NCI-H2107 treated with DMSO at 0.1 percent for 48 hours (cell line): ENCODE measurements around the gene JMJD6.
"Not testable (repeated sequence)": the region's sequence is repeated elsewhere in the genome, so short reads cannot be mapped to it uniquely, and the experiment has no call there.

Source experiments
- DNase-seq: peaks from one replicate; lab custom pipeline; 2025; ENCODE audit not compliant: unreplicated experiment; lab: John Stamatoyannopoulos, UW

Gene JMJD6

DNA sequence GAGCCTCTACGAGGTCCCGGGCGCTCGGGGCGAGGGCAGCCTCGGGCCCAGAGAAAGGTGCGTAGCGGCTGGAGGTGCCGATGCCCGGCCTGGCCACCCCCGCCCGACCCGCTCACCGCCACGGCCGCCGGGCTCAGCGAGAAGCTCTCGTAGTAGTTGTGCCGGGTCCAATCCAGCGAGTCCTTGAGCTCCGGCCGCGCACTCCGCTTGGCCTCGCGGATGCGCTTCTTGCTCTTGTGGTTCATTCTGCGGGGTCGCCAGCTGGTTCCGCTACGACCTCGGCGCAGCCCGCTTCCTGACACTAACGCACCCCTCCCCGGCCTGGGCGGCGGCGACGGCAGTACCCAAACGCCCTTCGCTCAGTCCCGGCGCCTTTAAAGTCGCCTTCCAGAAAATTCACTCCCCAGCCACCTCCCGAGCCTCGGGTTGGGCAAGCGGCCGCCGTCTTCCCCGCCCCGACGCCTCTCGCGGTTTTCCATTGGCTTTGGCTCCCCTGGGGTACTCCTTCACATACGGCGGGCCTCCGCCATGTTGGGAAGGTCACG lies at the start of gene JMJD6:
JMJD6 (minus strand) TSS at position 376 of the 545 bp plus-strand sequence; CDS start at position 245, 131 bp downstream.
- DNase-seq, result peak; percentile 92

DNA sequence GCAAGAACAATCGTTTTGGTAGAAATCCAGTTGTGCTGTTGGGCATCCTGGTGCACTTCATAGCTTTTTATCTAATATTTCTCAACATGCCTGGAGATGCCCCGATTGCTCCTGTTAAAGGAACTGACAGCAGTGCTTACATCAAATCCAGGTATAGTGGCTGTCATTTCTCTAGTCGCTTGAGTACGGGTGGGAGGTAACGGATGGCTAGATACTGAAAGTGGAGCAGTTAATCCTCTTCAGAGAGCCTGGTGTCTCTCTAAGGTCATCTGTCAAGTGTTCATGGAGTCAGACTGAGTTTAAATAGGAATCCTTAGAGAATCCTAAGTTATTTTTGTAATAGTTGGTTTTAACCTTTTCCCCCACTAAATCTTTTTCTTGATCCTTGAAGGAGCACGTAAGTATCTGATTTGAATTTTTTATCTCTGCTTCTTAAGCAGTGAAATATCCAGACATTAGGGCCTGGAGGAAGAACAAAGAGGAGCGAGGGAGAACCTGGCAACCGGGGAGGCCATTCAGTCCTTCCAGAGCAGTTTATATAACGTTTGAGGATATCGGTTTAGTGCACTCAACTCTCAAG lies 48.7 kb upstream of the JMJD6 start:
- no peak for DNase-seq

DNA sequence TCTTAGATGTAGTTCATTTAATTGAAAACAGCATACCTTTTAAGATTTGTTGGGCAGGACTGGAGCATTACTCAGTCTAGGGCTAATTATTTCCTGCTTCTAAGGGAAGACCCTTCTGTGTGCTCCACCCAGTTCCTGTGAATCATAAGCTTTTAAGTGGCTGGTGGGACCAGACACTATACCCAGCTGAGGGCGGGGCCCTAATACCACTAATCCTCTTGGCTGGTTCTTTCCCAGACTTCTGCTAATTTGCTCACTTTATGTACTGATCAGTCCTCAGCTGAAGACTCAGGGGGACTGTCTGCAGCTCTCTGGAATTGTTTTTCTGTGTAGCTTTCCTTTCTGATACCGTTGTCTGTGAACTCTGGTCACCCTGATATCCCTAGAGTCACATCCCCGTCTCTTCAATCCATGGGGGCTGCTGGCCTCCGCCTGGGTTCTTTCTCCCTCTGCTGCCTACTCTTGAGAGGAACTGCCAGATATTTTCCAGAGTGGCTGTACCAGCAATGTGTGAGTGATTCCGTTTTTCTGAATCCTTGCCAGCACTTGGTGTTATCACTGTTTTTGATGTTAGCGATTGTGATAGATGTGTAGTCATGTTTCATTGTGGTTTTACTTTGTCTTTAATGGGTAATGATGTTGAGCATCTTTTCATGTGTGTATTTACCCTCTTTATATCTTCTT lies 46.6 kb upstream of the JMJD6 start:
- DNase-seq, result no peak

DNA sequence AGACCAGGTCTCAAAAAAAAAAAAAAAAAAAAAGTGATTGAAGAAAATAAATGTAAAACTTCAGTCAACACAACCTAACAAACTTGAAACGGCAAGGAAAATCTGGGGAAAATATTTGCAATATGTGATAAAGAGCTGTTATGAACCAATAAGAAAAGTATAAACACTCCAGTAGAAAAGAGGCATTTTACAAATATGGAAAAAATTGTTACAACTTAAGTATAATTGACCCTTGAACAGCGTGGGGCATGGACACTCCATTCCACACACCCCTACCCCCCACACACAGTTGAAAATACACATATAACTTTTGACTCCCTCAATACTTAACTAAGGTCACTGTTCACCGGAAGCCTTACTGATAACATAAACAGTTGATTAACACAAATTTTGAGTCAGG lies 32.2 kb upstream of the JMJD6 start:
- DNase-seq, result no peak

DNA sequence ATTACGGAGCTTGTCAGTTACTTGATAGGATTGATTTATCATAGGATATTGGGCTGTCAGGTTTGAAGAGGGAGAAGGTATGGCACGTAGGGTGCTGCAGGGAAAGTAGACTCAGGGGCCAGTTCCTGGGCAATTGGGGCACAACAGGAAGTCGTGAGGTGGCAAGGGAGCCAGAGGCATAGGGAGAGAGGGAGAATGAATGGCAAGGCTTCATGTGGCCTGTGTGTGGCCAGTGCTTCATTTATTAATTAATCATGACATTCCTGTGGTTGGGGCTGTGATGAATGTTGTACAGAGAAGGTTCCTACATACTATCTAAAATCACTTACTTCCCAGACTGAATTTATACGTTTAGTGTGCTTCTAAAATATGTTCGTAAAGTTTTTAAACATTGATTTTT lies 30.9 kb upstream of the JMJD6 start:
- no peak for DNase-seq

DNA sequence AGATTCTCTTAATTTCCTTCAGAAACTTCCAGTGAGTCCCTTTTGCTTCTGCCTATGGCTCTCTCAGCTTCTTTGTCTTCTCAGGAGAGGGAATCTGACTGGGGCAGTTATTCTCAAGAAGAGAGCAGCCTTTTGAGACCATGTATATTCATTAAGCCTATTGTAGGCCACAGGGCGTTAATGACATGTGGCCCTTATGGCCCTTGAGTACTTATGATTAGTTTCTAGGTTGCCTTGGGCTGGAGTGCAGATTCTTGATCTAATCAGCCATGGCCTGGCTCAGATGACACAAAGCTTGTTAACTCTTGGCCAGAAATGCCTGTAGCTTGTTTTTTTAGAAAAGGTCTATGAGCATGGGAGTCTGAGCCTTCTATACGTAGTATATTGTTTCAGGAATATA lies 28.9 kb upstream of the JMJD6 start:
- no peak for DNase-seq

DNA sequence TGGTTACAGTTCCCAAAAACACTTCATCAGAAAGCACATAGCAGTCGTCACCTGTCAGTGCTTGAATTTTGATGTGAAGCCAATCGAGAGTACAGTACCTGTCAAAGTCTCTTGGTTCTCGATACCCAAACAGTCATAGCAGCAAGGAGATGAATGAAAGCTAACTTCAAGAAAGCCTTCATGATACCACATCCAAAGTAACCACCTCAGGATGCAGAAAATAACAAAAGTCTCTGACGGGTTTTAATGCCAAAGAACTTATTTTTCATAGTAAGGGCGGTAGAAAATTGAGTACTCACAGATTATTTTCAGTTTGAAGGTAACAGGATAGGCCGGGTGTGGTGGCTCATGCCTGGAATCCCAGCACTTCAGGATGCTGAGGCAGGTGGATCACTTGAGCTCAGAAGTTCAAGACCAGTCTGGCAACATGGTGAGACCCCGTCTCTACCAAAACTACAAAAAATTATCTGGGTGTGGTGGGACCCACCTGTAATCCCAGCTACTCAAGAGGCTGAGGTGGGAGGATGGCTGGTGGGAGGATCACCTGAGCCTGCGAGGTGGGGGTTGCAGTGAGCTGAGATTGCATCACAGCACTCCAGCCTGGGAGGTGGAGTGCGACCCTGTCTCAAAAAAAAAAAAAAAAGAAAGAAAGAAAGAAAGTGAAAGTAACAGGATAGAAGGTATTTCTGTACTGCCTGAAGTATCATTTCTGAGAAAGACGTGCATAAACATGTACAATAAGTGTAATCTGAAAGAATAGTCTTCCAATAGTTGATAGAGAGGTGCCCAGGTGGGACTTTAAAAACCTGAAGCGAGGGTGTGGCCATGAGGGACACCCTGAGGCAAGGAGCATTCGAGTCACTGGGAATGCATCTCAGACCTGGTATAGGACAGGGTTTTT lies 26.9 kb upstream of the JMJD6 start:
- no peak for DNase-seq

DNA sequence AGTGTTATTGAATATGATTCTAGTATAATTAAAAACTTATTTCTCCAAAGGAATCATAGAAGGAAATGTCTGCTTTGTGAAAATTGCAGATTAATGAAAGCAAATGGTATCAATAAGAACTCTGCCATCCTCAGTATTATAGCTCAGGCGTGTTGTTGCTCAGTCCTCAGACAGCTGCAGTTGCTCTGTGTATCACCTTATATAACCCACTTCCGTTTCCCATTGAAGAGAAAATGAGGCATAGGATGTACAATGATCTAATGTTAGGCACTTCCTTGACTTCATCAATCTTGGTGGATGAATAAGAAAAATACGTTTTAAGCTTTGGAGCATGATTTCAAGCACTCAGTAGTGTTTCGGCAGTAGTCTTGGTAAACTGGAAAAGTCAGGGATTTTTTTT lies 25.6 kb upstream of the JMJD6 start:
- DNase-seq, result no peak

DNA sequence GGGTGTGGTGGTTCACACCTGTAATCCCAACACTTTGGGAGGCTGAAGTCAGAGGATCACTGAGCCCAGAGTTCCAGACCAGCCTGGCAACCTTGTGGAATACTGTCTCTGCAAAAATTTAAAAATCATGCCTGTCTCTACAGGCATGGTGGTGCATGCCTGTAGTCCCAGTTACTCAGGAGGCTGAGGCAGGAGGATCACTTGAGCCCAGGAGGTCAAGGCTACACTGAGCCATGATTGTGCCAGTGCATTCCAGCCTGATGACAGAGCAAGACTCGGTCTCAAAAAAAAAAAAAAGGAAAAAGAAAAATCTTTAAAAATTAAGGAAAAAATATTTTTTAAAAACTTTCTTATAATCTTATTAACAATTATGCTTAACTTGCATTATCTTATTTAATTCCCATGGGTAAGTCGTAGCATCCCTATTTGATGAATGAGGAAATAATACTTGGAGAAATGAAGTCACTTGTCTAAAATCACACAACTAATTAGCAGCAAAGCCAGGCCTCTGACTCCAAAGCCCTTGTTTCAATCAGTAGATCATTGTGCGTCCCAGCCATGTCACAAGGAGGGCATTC lies 25.1 kb upstream of the JMJD6 start:
- no peak for DNase-seq

DNA sequence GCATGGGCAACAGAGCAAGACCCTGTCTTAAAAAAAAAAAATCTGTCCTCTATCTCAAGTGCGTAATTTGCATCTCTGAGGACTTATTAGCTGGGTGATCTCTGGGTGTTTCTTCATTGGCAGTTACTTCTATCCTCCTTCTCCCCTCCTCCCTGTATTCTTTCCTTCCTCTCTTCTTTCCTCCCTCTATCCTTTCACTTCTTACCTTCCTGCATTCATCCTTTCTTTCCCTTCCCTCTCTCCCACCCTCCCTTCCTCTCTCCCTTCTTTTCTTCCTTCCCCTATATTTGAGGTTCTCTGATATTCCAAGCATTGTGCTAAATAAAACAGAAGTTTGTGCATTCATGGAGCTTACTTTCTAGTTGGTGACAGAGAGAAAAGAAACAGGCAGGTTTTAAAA lies 22.3 kb upstream of the JMJD6 start:
- no peak for DNase-seq

DNA sequence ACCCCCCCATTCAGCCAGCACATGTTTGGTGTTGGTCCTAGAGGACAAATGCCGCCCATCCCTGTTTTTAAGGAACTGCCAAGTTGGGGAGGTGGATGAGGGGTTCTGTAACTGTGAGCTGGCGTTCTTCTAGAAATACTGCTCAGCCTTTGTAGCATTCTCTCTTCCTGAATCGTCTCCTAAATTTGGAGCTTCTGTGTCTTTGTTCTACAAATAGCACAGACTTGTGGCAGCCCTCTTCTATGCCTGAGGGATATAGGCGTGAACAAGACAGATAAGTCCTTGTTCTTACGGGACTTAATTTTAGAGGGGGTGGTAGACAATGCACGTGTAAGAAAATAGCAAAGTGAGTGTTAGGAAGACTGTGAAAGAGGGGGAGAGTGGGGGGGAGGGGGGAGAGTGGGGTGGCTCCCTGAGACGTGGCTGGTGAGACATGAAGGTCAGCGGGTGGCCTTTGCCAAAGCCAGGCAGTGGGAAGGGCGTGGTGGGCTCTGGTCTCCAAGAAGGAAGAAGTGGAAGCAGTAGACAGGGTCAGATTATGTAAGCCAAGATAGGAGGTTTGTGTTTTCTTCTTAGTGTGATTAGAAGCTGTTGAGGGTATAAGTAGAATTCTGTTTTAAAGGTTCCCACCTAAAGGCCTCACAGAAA lies 21.4 kb upstream of the JMJD6 start:
- no peak for DNase-seq

DNA sequence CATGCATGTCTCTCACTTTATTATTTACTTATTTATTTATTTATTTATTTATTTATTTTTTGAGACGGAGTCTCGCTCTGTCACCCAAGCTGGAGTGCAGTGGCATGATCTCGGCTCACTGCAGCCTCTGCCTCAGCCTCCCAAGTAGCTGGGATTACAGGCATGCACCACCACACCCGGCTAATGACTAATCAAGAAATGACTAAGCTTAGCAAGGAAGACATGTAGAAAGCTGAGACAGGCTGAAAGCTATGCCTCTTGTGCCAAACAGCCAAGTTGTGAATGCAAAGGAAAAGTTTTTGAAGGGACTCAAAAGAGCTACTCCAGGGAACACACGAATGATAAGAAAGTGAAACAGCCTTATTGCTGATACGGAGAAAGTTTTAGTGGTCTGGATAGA lies 19.4 kb upstream of the JMJD6 start:
- DNase-seq, result not testable (repeated sequence)

DNA sequence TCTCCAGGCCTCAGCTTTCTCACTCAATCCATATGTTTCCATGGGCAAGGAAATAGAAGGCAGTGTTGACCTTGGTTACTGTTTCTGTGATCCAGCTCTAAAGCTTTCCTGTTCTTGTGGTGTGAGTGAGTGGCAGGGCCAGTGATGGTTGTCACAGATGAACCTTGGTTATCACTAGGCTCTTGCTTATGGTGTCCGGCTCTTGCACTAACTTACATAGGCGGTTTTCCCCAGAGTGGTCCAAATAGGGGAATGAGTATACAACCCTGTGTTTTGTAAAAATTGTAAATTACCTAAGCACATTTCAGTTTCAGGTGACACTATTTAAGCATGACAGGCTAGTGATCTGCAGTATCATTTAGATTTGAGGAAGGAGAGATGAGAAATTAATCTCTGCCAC lies 18.3 kb upstream of the JMJD6 start:
- DNase-seq, result no peak

DNA sequence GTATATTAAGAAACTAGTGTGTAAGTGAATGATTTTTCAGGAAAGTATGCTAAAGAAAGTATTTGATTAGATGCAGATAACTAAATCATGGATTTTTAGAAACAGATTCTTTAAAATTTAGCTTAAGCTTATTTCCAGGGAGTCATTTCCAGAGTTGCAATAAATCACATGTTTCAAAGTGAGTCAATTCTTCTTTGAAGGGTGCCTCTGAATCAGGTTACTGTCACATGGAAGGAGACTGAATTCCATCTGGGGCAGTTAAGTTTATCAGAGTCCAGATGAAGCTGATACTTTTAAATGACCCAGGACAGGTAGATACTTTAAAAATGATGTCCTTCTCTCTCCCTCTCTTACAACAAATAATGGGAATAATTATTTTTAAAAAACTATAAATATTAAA lies 16.6 kb upstream of the JMJD6 start:
- DNase-seq, result no peak

DNA sequence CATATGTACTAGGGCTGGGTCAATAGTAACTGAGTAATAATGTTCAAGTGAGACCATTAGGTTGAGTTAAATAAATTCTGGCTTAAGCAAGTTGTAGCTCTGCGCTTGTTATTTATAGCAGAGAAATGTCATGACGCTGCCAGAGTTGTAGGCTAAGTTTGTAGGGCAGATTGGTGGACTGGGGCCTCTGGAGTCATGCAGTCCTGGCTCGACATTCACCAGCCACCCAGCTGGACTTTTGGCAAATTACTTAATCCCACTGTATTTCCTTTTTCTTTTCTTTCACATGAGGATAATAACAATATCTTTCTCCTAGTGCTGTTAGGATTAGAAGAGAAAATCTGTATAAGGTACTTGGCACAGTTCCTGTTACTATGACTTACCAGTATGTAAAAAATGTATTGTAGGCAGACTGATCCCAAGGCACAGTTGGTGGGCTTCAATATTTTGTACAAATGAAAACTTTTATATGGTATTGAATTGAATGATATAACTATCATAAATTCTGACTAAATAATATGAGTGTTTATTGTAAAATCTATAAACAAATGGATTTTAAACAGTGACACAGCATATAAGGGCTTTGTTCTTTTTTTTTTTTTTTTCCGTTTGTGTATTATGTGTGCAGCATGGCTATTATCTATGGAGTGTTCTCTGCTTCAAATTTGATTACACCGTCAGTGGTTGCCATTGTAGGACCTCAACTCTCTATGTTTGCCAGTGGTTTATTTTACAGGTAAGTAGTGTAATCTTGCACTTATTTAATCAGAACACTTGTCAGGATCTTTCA lies 14.1 kb upstream of the JMJD6 start:
- peak; percentile 51 for DNase-seq

DNA sequence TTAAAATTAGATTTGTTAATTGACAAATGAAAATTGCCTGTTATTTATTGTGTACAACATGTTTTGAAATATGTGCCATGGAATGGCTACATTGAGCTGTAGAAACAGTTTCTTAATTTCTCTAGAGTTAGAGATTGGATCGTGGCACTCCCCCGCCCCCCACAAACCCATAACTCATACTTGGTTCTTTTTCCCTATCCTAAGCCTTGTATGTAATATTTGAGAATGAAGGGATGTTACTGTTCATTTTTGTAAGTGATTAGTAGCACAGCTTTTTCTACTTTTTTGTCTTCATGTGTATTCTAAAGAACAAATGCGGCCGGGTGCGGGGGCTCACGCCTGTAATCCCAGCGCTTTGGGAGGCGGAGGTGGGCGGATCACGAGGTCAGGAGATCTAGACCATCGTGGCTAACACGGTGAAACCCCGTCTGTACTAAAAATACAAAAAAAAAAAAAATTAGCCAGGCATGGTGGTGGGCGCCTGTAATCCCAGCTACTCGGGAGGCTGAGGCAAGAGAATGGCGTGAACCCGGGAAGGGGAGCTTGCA lies 13.2 kb upstream of the JMJD6 start:
- not testable (repeated sequence) for DNase-seq

DNA sequence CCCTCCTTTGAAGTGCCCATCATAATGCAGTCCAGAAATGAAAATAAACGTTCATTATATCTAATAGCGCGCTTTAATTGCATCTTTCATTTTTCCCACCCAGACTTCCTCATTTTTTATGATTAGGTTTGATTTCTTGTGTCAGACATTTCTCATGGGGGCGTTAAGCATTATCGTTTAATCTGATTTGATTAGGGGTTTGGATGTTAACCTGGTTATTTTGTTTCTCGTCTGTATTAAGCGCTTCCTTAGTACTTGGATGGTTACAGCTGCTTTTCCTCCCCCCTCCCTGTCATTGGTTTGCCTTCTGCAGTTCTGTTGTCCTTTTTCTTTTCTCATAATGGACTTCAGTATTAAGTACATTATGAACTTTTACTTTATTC lies 12.1 kb upstream of the JMJD6 start:
- peak; percentile 37 for DNase-seq

DNA sequence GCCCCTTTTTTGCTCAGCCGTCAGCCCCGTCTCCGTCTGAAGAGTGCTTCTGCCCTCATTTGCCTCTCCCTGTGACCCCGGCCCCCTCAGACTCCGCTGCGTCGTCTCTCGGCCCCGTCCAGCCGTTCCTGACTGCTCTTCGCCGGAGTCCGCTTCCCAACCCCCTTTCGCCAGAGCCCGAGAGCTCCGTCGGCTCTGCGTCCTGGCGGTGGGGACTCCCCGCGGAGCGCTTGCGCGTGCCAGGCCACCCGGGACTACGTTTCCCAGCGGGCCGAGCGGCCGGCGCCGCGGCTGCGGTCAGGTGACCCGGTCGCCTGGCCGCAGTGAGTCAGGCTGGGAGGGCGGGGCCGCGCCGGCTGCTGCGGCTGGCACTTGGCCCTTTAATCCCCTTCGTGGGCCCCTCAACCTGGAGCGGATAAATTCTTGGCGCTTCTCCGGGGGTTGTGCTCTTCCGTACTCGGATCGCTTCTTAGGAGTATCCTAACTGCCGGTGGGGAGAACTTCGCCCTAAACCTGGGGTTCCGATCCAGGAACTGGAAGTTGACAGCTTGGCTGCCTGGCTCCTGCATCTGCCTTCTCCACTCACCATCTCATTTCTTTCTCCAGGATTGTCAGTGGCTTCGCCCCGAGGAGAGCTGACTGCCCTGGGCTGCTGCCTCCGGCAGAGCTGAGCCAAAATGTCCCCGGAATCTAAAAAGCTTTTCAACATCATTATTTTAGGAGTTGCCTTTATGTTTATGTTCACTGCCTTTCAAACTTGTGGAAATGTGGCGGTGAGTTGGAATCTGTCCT lies 11.5 kb upstream of the JMJD6 start, which contains the start of gene MFSD11:
MFSD11 (plus strand) TSS at position 444 of the 792 bp plus-strand sequence; CDS start at position 678, 234 bp downstream.
- DNase-seq, result peak; percentile 87
